Astrocyte (in vitro differentiated cells and primary cell): ENCODE results near the gene PRR22.

Source experiments
- CTCF ChIP-seq: IDR thresholded peaks from 2 replicates; pipeline ENCODE4 v1.5.1; 2011; ENCODE audit warnings: low read depth, mild to moderate bottlenecking, inconsistent platforms, low read length, moderate library complexity; ENCODE audit not compliant: insufficient read depth
- EZH2 ChIP-seq: IDR thresholded peaks from 2 replicates; pipeline ENCODE4 v1.6.1; 2012; ENCODE audit warnings: mild to moderate bottlenecking, low read length, inconsistent platforms; ENCODE audit not compliant: insufficient read depth

GRCh38 chr19:5738423-5738822, 46.1 kb downstream of the PRR22 start:
- TF ChIP-seq CTCF (no peak), EZH2 (no peak)
